Vagina (tissue), 2 donors: Measurements from ENCODE around the gene GNAZ. TPM values are rescaled to one million over a fixed set of nuclear protein-coding genes. Genes with fewer than 3 reads are reported as not detected.

Source experiments
- DNase-seq, 2 donors: peaks; one replicate each; pipeline ENCODE4 v3.0.0-alpha.2; 2017; ENCODE audit errors: extremely low spot score in 2 of 2
- H3K27ac ChIP-seq: fragments of 200-600 bp; sonication (generic); one replicate; pipeline ENCODE4 v1.5.1; 2019
- H3K27me3 ChIP-seq: fragments of 200-600 bp; sonication (generic); one replicate; pipeline ENCODE4 v1.5.1; 2019
- H3K36me3 ChIP-seq, 2 donors: fragments of 200-600 bp; sonication (generic); one replicate each; pipeline ENCODE4 v1.5.1; 2017 to 2019
- H3K4me1 ChIP-seq: fragments of 200-600 bp; sonication (generic); one replicate; pipeline ENCODE4 v1.5.1; 2019
- H3K4me3 ChIP-seq, 2 donors: fragments of 200-600 bp; sonication (generic); 1 replicate in 1 of 2; 2 replicates in 1 of 2; pipeline ENCODE4 v1.5.1; 2016 to 2019
- H3K9me3 ChIP-seq: fragments of 200-600 bp; sonication (generic); one replicate; pipeline ENCODE4 v1.5.1; 2019
- POLR2A ChIP-seq, 2 donors: fragments of 450-650 bp; IDR thresholded peaks; one replicate each; pipeline ENCODE4 v1.6.1; 2017; ENCODE audit warnings: antibody characterized with exemption in 2 of 2, mild to moderate bottlenecking in 2 of 2, moderate library complexity in 2 of 2
- POLR2AphosphoS5 ChIP-seq, 2 donors: sonication (generic); formaldehyde crosslinking; IDR thresholded peaks; one replicate each; pipeline ENCODE4 v1.9.0; 2017; ENCODE audit warnings: antibody characterized with exemption in 2 of 2, mild to moderate bottlenecking in 2 of 2, low read depth in 1 of 2; ENCODE audit not compliant: insufficient read depth in 1 of 2
- intact Hi-C: fragments of 100-400 bp; cut with DNase I; formaldehyde crosslinking; loops from one replicate; pipeline ENCODE4 v1.15.1; 2023
- total RNA-seq: library from RNA; depleted of rRNA; stranded (reverse); fragments of >200 nt; gene quantifications from one replicate; pipeline ENCODE4 v1.2.3, GENCODE V29; 2016
- TF ChIP-seq, protein P1 (sequence below), 3 experiments: fragments of 450-650 bp in 2 of 3; fragments of 200-600 bp in 1 of 3; sonication (generic) in 1 of 3; IDR thresholded peaks; one replicate each; pipeline ENCODE4 v1.5.1; 2017 to 2019; ENCODE audit warnings: antibody characterized with exemption in 3 of 3, mild to moderate bottlenecking in 2 of 3, moderate library complexity in 2 of 3

The GNAZ gene
- total RNA-seq, 1 donor from 2014 or later: 11.3 TPM

DNA sequence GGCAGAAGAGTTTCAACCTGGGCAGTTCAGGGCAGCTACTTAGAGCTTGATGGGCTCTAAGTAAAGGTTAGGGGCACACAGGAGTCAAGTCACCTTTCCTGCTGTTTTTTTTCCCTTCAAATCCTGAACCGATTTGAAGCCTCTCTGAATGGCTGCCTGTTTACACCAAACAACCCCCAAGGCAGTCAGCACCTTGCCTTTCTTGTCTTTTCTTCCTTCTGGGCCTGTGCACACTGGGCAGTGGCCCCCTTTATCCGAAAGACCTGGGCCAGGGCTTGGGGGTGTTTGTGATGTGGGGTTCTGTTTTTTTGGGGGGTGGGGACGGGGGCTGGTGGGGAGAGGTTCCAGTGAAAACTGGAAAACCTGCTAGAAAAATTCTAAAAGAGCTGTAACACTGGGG, 67.1 kb downstream of the GNAZ start:
- no peaks in the 10 kb centered on the region for H3K27me3 ChIP-seq
- H3K27ac ChIP-seq: peak overlapping the region; percentile 0
- peaks cover 29% of the 10 kb centered on the region for H3K4me1 ChIP-seq
- intact Hi-C loops: no loop called here
- no peak overlapping the region for H3K4me3 ChIP-seq
- H3K36me3 ChIP-seq: no peaks in the 10 kb centered on the region
- TF ChIP-seq POLR2AphosphoS5 (IDR thresholded peaks at IDR 0.05; ENCODE audit: insufficient read depth in 1 of 2, low read depth in 1 of 2): no peak
- TF ChIP-seq POLR2A (IDR thresholded peaks at IDR 0.05): no peak
- TF ChIP-seq, protein P1, sequence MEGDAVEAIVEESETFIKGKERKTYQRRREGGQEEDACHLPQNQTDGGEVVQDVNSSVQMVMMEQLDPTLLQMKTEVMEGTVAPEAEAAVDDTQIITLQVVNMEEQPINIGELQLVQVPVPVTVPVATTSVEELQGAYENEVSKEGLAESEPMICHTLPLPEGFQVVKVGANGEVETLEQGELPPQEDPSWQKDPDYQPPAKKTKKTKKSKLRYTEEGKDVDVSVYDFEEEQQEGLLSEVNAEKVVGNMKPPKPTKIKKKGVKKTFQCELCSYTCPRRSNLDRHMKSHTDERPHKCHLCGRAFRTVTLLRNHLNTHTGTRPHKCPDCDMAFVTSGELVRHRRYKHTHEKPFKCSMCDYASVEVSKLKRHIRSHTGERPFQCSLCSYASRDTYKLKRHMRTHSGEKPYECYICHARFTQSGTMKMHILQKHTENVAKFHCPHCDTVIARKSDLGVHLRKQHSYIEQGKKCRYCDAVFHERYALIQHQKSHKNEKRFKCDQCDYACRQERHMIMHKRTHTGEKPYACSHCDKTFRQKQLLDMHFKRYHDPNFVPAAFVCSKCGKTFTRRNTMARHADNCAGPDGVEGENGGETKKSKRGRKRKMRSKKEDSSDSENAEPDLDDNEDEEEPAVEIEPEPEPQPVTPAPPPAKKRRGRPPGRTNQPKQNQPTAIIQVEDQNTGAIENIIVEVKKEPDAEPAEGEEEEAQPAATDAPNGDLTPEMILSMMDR (IDR thresholded peaks at IDR 0.05): no peak
- DNase-seq: no peak
- H3K9me3 ChIP-seq: no peaks in the 10 kb centered on the region

DNA sequence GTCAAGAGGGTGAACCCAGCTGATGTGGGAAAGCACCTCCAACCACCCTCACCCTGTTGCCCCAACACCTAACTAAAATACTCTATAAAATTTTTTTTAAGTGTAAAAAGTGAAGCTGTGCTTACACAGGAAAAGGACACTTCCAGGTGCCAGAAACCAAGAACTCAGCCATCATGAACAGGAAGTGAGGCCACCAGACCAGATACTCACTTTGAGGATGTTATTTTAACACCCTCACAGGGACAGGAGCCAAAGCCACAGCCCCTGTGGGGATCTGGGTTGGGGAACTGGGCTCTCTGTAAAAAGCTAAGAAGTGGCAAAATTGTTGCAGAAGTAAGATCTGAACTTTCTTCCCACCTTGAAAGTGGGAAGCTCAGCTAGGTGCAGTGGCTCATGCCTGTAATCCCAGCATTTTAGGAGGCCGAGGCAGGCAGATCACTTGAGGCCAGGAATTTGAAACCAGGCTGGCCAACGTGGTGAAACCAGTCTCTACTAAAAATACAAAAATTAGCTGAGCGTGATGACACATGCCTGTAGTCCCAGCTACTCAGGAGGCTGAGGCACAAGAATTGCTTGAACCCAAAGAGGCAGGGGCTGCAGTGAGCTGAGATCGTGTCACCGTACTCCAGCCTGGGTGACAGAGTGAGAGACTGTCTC, 67.7 kb downstream of the GNAZ start:
- H3K9me3 ChIP-seq: no peaks in the 10 kb centered on the region
- H3K27me3 ChIP-seq: no peaks in the 10 kb centered on the region
- no peaks in the 10 kb centered on the region for H3K36me3 ChIP-seq
- peak overlapping the region; percentile 0 for H3K27ac ChIP-seq
- no peak for TF ChIP-seq POLR2A (IDR thresholded peaks at IDR 0.05)
- no peak for TF ChIP-seq POLR2AphosphoS5 (IDR thresholded peaks at IDR 0.05; ENCODE audit: insufficient read depth in 1 of 2, low read depth in 1 of 2)
- TF ChIP-seq, protein P1 (IDR thresholded peaks at IDR 0.05): no peak
- no peak overlapping the region for H3K4me3 ChIP-seq
- intact Hi-C loops: no loop called here
- no peak for DNase-seq
- H3K4me1 ChIP-seq: peaks cover 33% of the 10 kb centered on the region

DNA sequence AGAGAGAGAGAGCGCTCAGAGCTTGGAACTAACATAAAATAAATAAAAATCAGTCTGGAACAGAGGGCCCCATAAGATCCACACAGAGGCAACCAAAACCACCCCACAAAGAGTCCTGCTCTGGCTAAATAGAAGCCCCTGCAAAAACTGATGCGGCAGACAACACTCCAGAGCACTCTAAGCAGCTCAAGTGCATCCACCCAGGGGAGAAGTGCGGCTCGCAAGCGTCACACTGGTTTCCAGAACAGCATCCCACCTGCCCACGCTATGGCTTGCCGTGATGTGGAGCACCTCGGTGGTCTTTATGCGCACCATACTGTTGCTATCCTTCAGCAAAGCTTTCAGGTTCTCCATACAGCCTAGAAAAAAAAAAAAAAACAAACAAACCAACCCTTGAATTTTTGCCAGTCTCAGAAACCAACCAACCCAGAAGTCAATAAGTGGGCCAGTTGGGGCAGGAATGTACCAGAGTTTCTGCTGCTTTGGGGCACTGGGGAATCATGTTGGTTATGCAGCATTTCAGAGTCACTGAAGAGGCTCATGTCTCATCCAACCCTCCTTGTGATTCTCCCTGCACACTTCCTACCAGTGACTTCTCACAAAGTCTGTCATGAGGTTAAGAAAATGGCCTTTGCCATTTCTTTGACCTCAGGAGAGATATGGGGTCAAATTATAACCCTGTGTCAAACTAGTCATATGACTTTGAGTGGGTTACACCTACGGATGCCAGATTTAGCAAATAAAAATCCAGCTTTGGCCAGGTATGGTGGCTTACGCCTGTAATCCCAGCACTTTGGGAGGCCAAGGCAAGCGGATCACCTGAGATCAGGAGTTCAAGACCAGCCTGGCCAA, 68.5 kb downstream of the GNAZ start:
- no peak overlapping the region for H3K4me3 ChIP-seq
- peak overlapping the region; percentile 0 for H3K27ac ChIP-seq
- H3K36me3 ChIP-seq: no peaks in the 10 kb centered on the region
- intact Hi-C loops: no loop called here
- TF ChIP-seq POLR2AphosphoS5 (IDR thresholded peaks at IDR 0.05; ENCODE audit: insufficient read depth in 1 of 2, low read depth in 1 of 2) (no peak), POLR2A (IDR thresholded peaks at IDR 0.05) (no peak)
- TF ChIP-seq, protein P1 (IDR thresholded peaks at IDR 0.05): no peak
- peaks cover 33% of the 10 kb centered on the region for H3K4me1 ChIP-seq
- DNase-seq: no peak
- H3K27me3 ChIP-seq: no peaks in the 10 kb centered on the region
- no peaks in the 10 kb centered on the region for H3K9me3 ChIP-seq

DNA sequence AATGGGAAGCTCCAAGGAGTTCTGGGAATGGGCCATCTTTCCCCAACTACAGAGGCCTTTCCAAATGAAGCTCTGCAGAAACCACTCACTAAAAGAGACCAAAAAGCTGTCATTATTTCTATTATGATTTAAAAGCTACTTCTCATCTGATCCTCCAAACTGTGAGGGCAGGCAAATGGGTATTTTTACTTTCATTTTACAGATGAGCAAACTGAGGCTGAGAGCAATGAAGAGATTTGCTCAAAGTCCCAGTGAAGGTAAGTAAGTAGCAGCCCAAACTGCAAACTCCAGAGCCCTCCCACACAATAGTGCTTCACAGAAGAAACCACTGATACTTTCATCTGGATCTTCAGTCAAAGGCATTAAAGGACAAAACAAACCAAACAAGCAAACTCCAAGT, 70.1 kb downstream of the GNAZ start:
- Histone ChIP-seq H3K27ac (no peak overlapping the region), H3K4me1 (peaks cover 44% of the 10 kb centered on the region), H3K9me3 (no peaks in the 10 kb centered on the region), H3K36me3 (no peaks in the 10 kb centered on the region), H3K4me3 (no peak overlapping the region), H3K27me3 (no peaks in the 10 kb centered on the region)
- TF ChIP-seq, protein P1 (IDR thresholded peaks at IDR 0.05): no peak
- TF ChIP-seq POLR2AphosphoS5 (IDR thresholded peaks at IDR 0.05; ENCODE audit: insufficient read depth in 1 of 2, low read depth in 1 of 2) (no peak), POLR2A (IDR thresholded peaks at IDR 0.05) (no peak)
- DNase-seq: no peak
- intact Hi-C loops: no loop called here
